Skeletal muscle tissue (tissue), 4 donors: ENCODE measurements around the gene MCF2L. TPM values are rescaled to one million over a fixed set of nuclear protein-coding genes. Genes with fewer than 3 reads are reported as not detected.

ENCODE experiments used
- H3K27ac ChIP-seq: one replicate; pipeline ENCODE4 v1.7.0; 2013; ENCODE audit warnings: mild to moderate bottlenecking, low read depth, low read length, inconsistent platforms
- H3K27me3 ChIP-seq, 3 donors: one replicate each; pipeline ENCODE4 v1.7.0; 2013; ENCODE audit warnings: low read length in 3 of 3; ENCODE audit not compliant: control insufficient read depth in 3 of 3, insufficient read depth in 3 of 3
- H3K36me3 ChIP-seq, 3 donors: one replicate each; pipeline ENCODE4 v1.7.0; 2013; ENCODE audit warnings: low read length in 3 of 3; ENCODE audit not compliant: control insufficient read depth in 3 of 3, insufficient read depth in 3 of 3
- H3K4me1 ChIP-seq, 3 donors: one replicate each; pipeline ENCODE4 v1.7.0; 2013; ENCODE audit warnings: low read length in 3 of 3, mild to moderate bottlenecking in 3 of 3; ENCODE audit not compliant: control insufficient read depth in 3 of 3, insufficient read depth in 3 of 3
- H3K4me3 ChIP-seq, 3 donors: one replicate each; pipeline ENCODE4 v1.7.0; 2013; ENCODE audit warnings: low read length in 3 of 3
- H3K9ac ChIP-seq, 3 donors: one replicate each; pipeline ENCODE4 v1.7.0; 2013; ENCODE audit warnings: low read length in 3 of 3, mild to moderate bottlenecking in 3 of 3, moderate library complexity in 2 of 3, low read depth in 1 of 3
- H3K9me3 ChIP-seq, 3 donors: one replicate each; pipeline ENCODE4 v1.7.0; 2013; ENCODE audit warnings: low read length in 3 of 3; ENCODE audit not compliant: control insufficient read depth in 3 of 3
- total RNA-seq: library from RNA; depleted of rRNA; stranded (reverse); fragments of >200 nt; gene quantifications from one replicate; pipeline ENCODE4 v1.2.3, GENCODE V29; 2014
- donor health status: Osteomylitis.

MCF2L gene
- total RNA-seq, 1 donor from 2014 or later, result 18.3 TPM

DNA sequence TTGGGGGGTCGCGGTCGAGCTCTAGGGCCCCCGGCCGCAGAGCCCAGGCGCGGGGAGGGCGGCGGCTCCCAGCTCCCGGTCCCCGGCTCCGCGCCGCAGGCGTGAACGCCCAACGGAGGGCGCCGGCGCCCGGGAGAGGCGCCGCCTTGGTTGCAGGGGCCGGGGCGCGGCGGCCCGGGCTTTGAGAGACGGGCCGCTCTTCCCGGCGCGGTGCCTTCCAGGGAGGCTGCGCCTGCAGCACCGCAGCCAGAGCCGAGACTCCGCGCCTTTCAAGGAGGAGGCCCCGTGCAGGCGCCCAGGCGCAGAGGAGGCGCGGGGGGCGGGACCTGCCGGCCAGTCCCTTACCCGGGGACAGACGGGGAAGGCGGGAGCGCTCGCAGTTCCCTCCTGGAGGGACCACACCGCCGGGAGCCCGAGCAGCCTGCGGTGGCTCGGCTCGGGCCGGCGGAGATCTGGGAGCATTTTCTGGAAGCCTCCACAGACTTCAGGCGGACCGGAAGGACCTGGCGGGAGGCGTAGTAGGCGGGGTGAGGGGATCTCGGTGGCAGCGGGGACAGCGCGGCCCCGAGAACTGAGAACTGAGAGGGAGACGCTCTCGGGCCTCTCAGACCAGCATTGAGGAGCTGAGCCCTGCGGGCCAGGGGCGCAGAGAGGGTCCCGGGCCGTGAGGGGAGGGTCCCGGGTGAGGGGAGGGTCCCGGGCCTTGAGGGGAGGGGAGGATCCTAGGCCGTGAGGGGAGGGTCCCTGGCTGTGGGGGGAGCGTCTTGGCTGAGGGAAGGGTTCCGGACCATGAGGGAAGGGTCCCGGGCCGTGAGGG, 25.5 kb upstream of the MCF2L start:
- H3K27me3 ChIP-seq, result peaks cover 5 to 27% (median 26%) of the 10 kb centered on the region in 3 donors
- H3K4me1 ChIP-seq, result peaks cover 4 to 11% (median 9%) of the 10 kb centered on the region in 3 donors
- peak overlapping the region in 2 of 3 donors; percentile 32 to 57 for H3K9ac ChIP-seq
- H3K27ac ChIP-seq, result no peak overlapping the region
- peak overlapping the region; percentile 52 to 56 (median 55) for H3K4me3 ChIP-seq
- H3K9me3 ChIP-seq, result peaks cover 0 to 2% (median 0%) of the 10 kb centered on the region in 3 donors
- no peaks in the 10 kb centered on the region for H3K36me3 ChIP-seq

DNA sequence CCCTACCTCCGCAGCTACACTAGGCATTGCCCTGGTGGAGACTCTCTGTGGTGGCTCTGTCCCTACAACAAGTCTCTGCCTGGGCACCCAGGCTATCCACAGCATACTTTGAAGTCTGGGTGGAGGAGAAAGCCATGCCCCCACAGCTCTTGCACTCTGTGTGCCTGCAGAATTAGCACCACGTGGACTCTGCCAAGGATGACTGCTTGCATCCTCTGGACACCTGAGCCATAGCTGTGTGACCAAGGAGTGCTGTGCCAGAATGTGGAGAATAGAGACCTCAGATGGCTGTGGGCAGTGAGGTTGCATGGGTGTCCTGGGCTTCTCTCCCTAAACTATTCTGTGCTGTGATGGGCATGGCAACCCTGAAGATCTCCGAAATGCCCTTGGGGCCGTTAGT, 21.2 kb upstream of the MCF2L start:
- no peaks in the 10 kb centered on the region for H3K36me3 ChIP-seq
- H3K27ac ChIP-seq, result no peak overlapping the region
- peaks cover 11 to 25% (median 23%) of the 10 kb centered on the region in 3 donors for H3K27me3 ChIP-seq
- H3K4me1 ChIP-seq, result peaks cover 3 to 11% (median 7%) of the 10 kb centered on the region in 3 donors
- H3K9me3 ChIP-seq, result peaks cover 0 to 2% (median 0%) of the 10 kb centered on the region in 3 donors
- H3K9ac ChIP-seq, result no peak overlapping the region
- no peak overlapping the region for H3K4me3 ChIP-seq

DNA sequence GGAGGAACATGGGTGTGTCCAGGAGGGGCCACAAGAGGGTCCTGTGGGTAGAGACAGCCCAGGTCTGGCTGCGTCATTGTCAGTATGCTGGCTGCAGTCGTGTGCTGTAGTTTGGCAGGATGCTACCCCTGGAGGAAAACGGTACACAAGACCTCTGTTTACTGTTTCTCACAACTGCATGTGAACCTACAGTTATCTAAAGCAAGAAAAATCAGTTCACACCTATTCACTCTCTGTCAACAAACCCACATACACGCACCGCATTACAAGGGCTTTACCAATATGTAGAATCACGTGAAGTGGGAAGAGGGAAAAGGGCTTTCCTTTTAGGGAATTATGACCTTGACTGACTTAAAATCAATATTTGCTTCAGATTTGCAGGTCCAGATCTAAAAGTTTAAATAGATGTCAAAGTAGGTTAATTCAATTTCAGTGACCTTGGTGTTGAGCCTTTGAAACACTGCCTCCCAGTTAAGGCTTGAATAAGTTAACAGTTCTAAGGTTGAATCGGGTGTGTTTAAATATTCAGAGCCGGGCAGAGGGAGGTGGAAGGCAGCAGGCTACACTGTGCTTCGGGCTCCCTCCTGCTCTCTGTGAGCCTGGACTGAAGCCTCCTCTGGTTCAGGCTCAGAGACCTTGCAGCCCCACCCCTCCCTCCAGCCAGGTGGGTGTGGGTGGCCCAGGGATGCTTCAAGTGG, 17.2 kb upstream of the MCF2L start:
- Histone ChIP-seq H3K27ac (no peak overlapping the region), H3K36me3 (no peaks in the 10 kb centered on the region)

DNA sequence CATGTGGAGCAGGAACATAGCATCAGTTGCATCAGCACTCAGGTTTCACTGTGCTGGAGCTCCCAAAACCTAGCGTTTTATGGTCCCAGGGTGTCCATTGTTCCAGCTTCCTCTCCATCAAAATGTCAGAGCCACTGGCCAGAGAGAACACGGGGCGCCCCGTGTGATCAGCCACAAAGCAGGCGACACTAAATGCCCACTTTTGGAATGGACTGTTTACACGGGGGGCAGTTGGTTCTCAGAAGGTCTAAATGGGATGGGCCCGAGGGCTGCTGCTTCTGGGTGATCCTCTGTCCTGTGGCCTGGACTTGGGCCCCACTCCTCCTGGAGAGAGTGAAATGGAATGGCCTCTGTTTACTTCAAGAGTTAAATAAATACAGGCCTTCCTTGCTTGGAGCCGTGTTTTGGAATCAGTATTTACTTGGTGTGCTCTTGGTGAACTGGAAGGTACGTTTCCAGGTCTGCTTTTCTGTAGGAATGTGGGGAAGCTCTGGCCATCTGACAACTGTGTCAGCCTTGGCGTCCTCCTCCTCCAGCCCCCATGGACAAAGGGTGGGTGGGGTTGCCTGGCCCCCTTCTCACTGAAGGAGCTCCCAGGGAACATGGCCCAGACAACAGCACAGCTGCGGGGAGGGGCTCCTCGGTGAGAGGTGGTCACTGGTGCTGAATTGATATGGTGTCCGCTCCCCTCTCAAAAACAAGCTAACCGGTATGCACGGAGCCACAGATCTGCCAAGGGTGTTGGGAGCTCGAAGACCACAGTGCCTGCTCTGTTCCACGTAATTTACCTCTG, 16.1 kb upstream of the MCF2L start:
- Histone ChIP-seq H3K27ac (no peak overlapping the region), H3K9me3 (no peaks in the 10 kb centered on the region), H3K36me3 (no peaks in the 10 kb centered on the region), H3K4me1 (no peaks in the 10 kb centered on the region), H3K4me3 (no peak overlapping the region), H3K9ac (no peak overlapping the region), H3K27me3 (peaks cover 10 to 28% (median 14%) of the 10 kb centered on the region in 3 donors)

More for the DNA sequence above, 17.2 kb upstream of the MCF2L start:
- H3K4me3 ChIP-seq, result no peak overlapping the region
- H3K9ac ChIP-seq, result no peak overlapping the region
- H3K27me3 ChIP-seq, result peaks cover 12 to 32% (median 12%) of the 10 kb centered on the region in 3 donors
- H3K4me1 ChIP-seq, result no peaks in the 10 kb centered on the region
- H3K9me3 ChIP-seq, result peaks cover 0 to 2% (median 0%) of the 10 kb centered on the region in 3 donors

DNA sequence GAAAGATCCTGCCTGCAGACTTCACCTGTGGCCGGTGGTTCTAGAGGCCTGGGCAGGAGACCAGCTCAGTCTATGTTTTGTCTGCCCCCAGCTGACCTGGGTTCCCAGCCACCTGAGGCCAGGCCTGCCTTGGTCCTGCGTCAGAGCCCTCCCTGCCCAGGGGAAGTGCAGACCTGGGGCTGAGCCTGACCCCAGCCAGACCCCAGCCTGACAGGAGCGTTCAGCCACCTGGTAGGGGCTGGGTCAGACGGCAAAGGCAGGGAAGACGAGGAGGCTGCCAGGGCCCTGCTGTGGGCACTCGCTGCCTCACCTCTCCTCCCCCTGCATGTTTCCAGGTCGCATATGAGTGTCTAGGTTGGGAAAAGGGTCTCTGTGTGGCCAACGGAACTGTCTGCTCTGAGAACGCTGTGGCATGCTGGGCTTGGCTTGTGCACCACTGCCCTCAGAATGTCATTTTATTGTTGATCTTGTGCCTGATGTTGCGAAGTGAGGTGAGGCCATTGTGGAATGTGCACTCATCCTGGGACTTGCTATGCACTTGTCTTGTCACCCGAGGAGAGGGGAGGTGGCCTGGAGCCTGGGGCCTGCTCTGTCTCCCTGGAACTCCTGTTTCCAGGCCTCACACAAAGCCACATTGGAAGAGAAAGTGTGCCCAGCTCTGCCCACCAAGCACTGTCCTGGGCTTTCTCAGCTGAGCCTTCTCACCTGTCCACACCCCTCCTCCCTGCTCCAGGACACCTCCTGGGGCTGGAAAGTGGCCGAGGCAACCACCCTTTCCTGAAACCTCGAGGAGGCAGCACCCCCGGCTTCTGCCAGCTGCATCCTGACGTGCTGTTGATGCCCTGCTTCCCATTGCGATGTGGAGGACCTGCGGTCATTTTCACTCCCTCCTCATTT, 15.2 kb upstream of the MCF2L start:
- Histone ChIP-seq H3K36me3 (no peaks in the 10 kb centered on the region), H3K4me3 (no peak overlapping the region), H3K9ac (no peak overlapping the region), H3K27me3 (peaks cover 14 to 33% (median 17%) of the 10 kb centered on the region in 3 donors), H3K4me1 (peaks cover 0 to 2% (median 0%) of the 10 kb centered on the region in 3 donors), H3K27ac (no peak overlapping the region), H3K9me3 (no peaks in the 10 kb centered on the region)

DNA sequence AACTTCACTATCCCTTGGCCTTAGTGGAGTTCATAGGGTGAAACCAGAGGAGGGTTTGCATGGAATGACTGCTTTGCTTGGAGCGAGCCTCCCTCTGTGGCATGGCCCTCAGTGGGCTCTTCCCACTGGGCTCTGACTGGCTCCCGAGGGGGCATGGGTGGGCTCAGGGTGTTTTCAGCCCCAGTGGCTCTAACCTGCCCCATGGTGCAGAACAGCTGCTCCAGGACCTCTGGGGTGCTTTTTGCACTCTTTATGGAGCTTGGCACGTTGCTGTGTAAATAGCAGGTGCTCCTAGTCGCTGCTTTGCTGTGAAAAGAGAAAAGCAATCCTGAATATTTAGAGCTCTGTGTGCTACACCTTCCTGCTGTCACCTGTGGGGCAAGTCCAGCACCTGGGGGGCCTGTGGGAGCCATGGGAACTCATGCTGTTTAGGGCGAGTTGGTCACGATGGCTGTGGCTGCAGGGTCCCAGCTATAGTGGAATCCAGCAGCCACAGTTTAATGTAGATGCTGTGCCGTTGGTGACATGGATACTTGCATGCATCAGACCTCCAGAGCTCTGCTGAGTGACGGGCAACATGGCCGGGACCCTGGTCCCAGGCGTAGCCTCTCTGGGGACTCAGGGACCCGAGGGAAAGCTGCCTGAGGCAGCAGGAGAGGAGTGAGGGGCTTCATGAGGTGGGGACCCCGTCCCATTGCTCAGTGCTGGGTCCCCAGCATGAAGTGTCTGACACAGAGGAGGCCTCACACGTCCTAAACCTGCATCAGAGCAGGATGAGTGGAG, 14.3 kb upstream of the MCF2L start:
- peaks cover 20 to 39% (median 22%) of the 10 kb centered on the region in 3 donors for H3K27me3 ChIP-seq
- H3K9me3 ChIP-seq, result no peaks in the 10 kb centered on the region
- H3K4me1 ChIP-seq, result peaks cover 2 to 5% (median 3%) of the 10 kb centered on the region in 3 donors
- no peak overlapping the region for H3K4me3 ChIP-seq
- H3K9ac ChIP-seq, result no peak overlapping the region
- H3K36me3 ChIP-seq, result no peaks in the 10 kb centered on the region
- H3K27ac ChIP-seq, result no peak overlapping the region

DNA sequence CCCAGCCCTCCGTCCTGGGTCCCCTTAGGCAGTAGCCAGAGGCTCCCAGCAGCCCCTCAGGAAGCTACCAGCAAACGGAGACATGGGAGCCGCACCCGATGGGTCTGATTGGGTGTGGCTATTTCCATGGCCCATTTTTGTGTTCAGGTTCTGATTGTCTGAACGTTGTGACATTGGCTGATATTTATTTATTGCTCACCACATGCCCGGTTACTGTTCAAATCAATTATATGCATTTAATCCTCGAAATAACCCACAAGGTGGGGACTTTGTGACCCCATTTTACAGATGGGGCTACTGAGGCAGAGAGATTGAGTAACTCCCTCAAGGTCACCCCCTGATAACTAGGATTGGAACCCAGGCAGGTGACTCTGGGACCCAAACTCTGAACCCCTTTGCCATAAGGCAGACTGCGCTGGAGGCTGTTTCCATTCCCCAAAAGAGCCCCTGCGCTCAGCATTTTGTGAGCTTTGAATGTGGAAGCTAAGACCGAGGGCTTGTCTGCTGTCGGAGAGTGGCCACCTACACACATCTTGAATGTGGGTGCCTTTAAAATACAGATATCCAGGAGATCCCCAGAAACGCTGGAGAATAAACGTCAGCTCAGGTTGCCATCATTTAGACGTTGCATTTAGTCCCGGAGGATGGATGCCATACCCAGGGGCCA, 13.6 kb upstream of the MCF2L start:
- Histone ChIP-seq H3K4me1 (peaks cover 3 to 8% (median 4%) of the 10 kb centered on the region in 3 donors), H3K27me3 (peaks cover 26 to 47% (median 27%) of the 10 kb centered on the region in 3 donors), H3K9ac (no peak overlapping the region)

DNA sequence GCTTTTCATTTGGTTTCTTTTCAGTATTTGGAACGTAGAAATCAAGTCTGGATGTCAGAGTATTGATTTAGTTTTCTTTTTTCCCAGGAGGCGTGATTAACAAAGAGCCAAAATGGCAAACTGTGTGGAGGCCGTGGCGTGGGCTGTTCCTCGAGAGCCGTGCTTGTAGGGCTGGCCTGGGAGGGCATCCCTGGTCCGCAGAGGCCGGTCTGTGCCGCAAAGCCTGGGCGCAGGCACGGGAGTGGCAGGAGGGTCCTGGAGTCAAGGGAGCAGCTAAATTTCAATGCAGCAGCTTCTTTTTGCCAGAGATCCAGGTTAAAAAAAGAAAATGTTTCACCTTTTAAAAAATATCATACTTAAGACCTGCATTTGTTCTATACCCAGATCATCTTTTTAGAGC, 13.1 kb upstream of the MCF2L start:
- no peaks in the 10 kb centered on the region for H3K9me3 ChIP-seq
- no peak overlapping the region for H3K9ac ChIP-seq
- peaks cover 3 to 12% (median 4%) of the 10 kb centered on the region in 3 donors for H3K4me1 ChIP-seq
- H3K36me3 ChIP-seq, result no peaks in the 10 kb centered on the region
- H3K27ac ChIP-seq, result no peak overlapping the region
- H3K4me3 ChIP-seq, result no peak overlapping the region
- H3K27me3 ChIP-seq, result peaks cover 28 to 49% (median 31%) of the 10 kb centered on the region in 3 donors

More for the DNA sequence above, 13.6 kb upstream of the MCF2L start:
- H3K9me3 ChIP-seq, result no peaks in the 10 kb centered on the region
- no peak overlapping the region for H3K27ac ChIP-seq
- H3K36me3 ChIP-seq, result no peaks in the 10 kb centered on the region
- no peak overlapping the region for H3K4me3 ChIP-seq
